ENCODE data around the gene COL4A1.
A peak's percentile ranks its signal among the peaks of the same experiment; 100 is the strongest.

The COL4A1 gene

DNA sequence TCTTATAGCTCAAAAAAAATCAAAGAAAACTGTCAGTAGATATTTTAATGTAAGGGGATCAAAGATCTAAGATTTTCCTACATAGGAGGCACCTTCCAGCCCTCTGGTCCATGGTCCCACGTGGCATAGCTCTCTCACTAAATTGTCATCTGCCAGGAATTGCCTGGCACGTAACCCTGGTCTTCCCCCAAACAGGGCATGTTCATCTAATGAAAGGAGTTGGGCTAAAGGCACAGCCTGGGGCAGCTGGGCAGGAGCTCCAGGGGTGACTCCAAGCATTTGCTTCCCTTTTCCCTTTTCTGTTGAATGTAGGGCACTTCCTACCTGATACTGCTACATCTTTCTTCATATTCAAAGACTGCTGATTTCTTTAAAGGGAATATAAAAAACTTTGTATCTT, 148.7 kb downstream of the COL4A1 start:
- no peak overlapping the region for H3K4me3 ChIP-seq (ENCODE audit: low read length)
- TF ChIP-seq ZNF274 (IDR thresholded peaks at IDR 0.05; ENCODE audit: low read depth, low read length) = no peak

DNA sequence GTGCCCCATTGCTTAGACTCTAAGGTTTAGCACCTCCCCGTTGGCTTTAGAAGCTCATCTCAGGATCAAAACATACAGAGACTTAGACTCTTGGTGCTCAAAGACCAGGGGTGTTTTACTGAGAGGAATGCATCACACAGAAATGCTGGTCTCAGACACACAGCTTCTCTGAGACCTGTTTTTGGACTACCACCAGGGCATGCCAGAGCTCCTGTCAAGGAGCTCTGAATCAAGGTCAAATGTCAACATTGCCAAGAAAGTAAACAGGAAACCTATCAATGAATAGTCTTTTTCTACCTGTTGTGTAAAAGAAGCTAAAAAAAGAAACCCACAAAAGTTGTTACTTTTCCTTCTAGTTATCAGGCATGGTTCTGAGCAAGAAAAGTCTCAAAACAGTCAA, 149.2 kb downstream of the COL4A1 start:
- H3K4me3 ChIP-seq (ENCODE audit: low read length) = no peak overlapping the region
- TF ChIP-seq ZNF274 (IDR thresholded peaks at IDR 0.05; ENCODE audit: low read depth, low read length) = no peak

DNA sequence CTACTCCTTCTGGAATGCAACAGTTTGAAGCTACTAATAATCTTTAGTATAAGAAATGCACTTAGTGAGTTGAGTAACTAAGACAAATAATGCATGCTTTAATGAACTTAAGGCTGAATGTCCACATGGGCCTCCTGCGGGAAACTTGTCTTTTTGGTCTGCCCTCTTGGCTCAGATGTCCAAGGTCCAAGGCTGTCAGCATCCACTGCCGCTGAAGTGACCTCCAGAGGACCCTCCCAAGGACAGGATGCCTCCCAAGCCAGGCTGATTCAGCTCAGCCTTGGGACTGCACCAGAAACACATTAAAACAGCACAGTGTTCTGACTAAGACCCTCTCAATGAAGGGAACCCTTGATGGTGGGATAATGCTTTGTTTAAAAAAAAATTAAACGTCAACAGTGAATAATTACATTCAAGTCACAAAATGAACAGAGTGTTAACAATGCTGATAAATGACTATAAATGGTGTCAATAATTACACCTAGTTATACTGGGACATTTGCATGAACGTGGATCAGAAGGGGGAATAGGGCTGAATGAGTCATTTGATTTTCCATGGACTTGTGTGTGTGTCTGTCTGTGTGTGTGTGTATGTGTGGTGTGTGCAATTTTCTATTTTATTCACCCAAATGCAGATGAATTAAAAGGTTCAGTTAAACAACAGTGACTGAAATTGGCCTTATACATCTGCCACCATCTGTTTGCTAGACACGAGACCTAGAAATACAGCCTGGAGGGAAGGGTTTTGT, 150.5 kb downstream of the COL4A1 start:
- H3K4me3 ChIP-seq (ENCODE audit: low read length) = no peak overlapping the region
- no peak for TF ChIP-seq ZNF274 (IDR thresholded peaks at IDR 0.05; ENCODE audit: low read depth, low read length)

DNA sequence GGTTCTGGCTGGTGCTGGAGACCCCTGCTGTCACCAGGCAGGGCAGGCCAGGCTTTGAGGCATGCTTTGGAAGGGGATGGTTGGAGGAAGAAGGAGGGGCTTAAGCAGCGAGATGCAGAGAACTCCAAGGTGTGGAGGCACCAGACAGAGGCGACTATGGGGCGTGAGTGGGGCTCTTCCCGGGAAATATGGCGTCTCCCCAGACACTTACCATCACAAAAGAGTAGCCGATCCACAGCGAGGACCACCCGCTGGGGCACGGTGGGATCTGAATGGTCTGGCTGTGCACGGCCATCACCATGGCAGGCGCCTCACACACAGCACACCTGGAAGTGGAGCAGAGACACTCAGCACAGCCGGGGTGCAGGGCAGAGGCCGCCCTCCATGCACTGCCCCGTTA, 151.9 kb downstream of the COL4A1 start:
- no peak for TF ChIP-seq ZNF274 (IDR thresholded peaks at IDR 0.05; ENCODE audit: low read depth, low read length)
- H3K4me3 ChIP-seq (ENCODE audit: low read length) = no peak overlapping the region

DNA sequence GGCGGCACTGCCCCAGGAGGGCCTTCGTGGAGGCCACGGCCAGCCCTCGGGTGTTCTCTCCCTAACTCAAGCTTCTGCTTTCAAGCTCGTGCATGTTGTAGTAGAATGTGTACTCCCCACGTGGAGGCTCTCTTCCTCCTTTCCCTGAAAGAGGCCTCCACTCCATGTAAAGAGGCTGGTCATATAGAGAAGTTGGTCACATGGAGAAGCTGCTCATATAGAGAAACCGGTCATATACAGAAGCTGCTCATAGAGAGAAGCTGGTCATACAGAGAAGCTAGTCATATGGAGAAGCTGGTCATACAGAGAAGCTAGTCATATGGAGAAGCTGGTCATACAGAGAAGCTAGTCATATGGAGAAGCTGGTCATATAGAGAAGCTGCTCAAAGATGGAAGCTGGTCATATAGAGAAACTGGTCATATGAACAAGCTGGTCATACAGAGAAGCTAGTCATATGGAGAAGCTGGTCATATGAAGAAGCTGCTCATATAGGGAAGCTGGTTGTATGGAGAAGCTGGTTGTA, 152.5 kb downstream of the COL4A1 start:
- TF ChIP-seq ZNF274 (IDR thresholded peaks at IDR 0.05; ENCODE audit: low read depth, low read length) = no peak
- no peak overlapping the region for H3K4me3 ChIP-seq (ENCODE audit: low read length)

GRCh38 chr13:110152351-110152750, 154.6 kb downstream of the COL4A1 start:
- H3K4me3 ChIP-seq (ENCODE audit: low read length) = no peak overlapping the region
- TF ChIP-seq ZNF274 (IDR thresholded peaks at IDR 0.05; ENCODE audit: low read depth, low read length) = no peak

- no peak for TF ChIP-seq ZNF274 (IDR thresholded peaks at IDR 0.05; ENCODE audit: low read depth, low read length)
- no peak overlapping the region for H3K4me3 ChIP-seq (ENCODE audit: low read length)
Measured at GRCh38 chr13:110151462-110151861, 155.5 kb downstream of the COL4A1 start.

DNA sequence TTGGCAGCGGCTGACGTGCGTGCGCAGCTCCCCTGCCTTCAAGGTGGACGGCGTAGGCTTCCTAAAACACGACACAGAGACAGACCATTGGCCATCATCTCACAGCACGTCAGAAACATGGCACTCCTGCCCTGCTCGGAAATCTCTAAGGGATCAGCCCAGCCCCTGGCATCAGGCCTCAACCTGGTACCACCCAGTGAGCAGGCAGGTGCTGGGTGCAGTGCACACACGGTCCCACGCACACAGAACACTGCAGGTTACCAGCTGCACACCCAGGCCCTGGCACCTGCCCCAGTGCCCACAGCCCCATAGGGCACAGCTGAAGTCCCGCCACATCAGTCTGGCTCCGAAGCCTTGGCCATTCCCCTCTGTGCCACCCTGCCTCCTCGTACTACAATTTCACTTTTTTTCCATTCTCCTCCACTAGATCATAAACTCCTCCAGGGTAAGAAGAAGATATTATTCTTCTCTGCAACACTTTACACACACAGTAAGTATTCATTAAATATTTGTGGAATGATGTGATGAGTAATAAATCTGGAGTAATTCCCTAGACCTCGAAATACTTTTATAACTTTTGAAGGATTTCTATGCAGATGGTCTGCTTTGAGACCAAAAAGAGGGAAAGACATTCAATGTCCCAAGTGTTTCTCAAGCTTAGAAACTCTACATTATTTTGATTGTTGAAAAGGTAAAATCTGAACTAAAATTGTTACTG, 156.4 kb downstream of the COL4A1 start:
- H3K4me3 ChIP-seq (ENCODE audit: low read length) = no peak overlapping the region
- TF ChIP-seq ZNF274 (IDR thresholded peaks at IDR 0.05; ENCODE audit: low read depth, low read length) = no peak

- TF ChIP-seq ZNF274 (IDR thresholded peaks at IDR 0.05; ENCODE audit: low read depth, low read length) = no peak
- H3K4me3 ChIP-seq (ENCODE audit: low read length) = no peak overlapping the region
Measured at GRCh38 chr13:110149036-110149435, 157.9 kb downstream of the COL4A1 start.

DNA sequence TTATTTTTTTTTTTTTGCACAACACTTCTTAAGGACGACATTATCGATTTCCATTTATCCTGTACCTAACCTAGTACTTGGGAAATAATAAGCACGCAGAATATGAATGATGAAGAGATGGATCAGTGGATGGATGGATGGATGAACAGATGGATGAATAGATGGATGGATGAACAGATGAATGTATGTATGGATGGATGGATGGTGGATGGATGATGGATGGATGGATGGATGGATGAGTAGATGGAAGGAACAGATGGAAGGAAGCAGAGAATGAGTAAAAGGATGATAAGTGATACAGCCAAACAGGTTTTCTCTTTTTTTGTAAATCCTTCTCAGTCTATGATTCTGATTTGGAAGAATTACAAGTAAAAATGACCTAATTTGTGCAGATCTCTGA, 166.9 kb downstream of the COL4A1 start:
- no peak overlapping the region for H3K4me3 ChIP-seq (ENCODE audit: low read length)
- no peak for TF ChIP-seq ZNF274 (IDR thresholded peaks at IDR 0.05; ENCODE audit: low read depth, low read length)

- TF ChIP-seq ZNF274 (IDR thresholded peaks at IDR 0.05; ENCODE audit: low read depth, low read length) = no peak
- H3K4me3 ChIP-seq (ENCODE audit: low read length) = peak overlapping the region; percentile 70; the same call in 1 of the 2 replicates
Measured at GRCh38 chr13:110138700-110139036, 168.3 kb downstream of the COL4A1 start.

- H3K4me3 ChIP-seq (ENCODE audit: low read length) = peak overlapping the region; percentile 70
- TF ChIP-seq ZNF274 (IDR thresholded peaks at IDR 0.05; ENCODE audit: low read depth, low read length) = no peak
Measured at GRCh38 chr13:110138010-110138699, 168.8 kb downstream of the COL4A1 start.

DNA sequence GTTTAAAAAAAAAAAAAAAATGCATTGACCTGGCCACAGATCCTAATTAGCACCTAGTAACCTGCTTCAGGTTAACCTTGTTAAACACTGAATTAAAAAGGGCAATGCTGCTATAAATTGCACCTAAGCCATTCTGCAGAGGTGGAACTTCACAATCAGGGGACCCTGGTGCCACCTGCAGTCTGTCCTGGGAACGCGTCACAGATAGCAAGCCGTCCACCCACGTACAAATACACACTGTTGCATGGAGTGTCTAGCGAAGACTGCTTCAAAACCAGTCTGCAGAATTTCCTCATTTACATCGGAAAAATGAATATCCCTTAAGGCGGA, 169.3 kb downstream of the COL4A1 start:
- no peak for TF ChIP-seq ZNF274 (IDR thresholded peaks at IDR 0.05; ENCODE audit: low read depth, low read length)
- H3K4me3 ChIP-seq (ENCODE audit: low read length) = peak overlapping the region; percentile 70

DNA sequence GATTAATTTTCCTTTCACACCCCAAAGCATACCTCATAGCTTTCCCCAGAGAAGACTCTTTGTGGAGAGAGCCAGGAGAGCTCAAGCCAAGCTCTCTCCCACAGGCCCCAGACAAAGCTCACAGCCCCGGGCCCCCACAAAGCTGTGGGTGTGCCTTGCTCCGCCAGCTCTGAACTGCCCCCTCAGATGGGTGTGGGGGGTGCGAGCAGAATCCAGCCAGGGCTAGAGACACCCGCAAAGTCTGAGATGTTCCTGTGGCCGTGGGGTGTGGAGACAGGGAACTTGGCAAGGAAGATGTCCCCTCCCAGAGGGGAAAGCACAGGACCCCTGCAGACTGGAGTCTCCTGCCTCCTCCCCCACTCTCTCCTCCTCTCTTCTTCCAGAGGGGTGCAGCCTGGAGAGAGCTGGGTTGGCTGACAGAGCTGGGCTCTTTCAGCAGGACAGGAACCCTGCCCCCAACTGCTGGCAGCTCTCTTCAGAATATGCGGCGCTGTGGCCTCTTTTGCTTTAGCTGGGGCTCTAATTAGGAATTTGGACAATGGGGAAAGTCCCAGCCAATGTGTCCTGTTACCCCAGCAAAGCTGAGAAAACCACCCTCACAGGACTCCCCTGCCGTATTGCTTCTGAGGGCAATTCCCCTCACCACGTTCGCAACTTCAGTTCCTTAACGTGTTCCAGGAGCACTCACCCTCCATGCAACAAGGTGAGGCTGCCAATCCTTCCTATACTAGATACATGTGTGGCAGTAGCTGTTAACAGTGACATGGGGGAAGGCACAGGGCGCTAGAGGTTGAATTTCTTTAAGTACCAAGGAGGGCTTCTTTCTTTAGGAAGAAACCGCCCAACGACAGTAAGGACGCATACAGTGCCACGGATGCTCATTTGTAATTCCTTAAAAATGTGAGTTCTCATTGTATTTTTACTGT, 170.0 kb downstream of the COL4A1 start:
- H3K4me3 ChIP-seq (ENCODE audit: low read length) = no peak overlapping the region
- no peak for TF ChIP-seq ZNF274 (IDR thresholded peaks at IDR 0.05; ENCODE audit: low read depth, low read length)
